ENCODE measurements around the gene CBLB. TPM values are rescaled to one million over a fixed set of nuclear protein-coding genes. Genes with fewer than 3 reads are reported as not detected.

CBLB gene
- total and polyA plus RNA-seq, 2 donors (not counting 1 experiment from before 2014, with no cell fraction given) = 26.9 to 28.5 TPM

DNA sequence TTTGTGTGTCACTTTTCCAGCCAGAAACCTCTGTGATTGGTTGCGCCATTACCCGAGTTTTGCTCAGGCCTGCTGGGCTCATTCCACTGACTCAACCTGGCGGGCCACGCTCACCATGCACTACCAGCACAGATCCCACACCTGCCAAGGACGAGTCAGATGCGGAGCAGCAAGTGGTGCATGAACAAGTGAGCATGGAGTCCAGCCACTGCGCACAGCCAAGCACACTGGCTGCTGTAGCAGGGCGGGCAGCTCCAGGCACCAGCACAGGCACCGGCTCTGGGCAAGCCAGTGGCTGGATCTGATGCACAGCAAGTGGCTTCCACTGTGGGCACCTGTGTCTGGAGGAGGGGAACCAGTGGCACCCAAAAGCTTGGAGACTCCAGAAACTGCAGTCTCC lies 110.4 kb downstream of the CBLB start:
- peak in 1 of 2 donors; percentile 27 for DNase-seq (ENCODE audit: low read depth in 2 of 2)
- Histone ChIP-seq H3K4me1 (ENCODE audit: control insufficient read depth, extremely low read depth, insufficient read depth, low read length) (no peaks in the 10 kb centered on the region), H3K4me3 (replicated peaks in 1 of 4; ENCODE audit: control extremely low read depth in 1 of 4, insufficient read depth in 1 of 4, low read depth in 3 of 4, low read length in 4 of 4) (no peak overlapping the region), H3K27ac (ENCODE audit: insufficient read depth, low read length) (no peak overlapping the region), H3K27me3 (ENCODE audit: control insufficient read depth, insufficient read depth, low read length) (no peaks in the 10 kb centered on the region), H3K79me2 (ENCODE audit: control insufficient read depth, insufficient read depth, low read length) (no peaks in the 10 kb centered on the region), H3K36me3 (ENCODE audit: control insufficient read depth, insufficient read depth, low read length) (peaks cover 1% of the 10 kb centered on the region), H4K20me1 (ENCODE audit: control insufficient read depth, extremely low read depth, insufficient read depth, low read length) (no peaks in the 10 kb centered on the region), H3K9me3 (ENCODE audit: control insufficient read depth, insufficient read depth, low read depth, low read length) (no peaks in the 10 kb centered on the region), H2AFZ (ENCODE audit: low read length) (no peak overlapping the region), H3K9ac (ENCODE audit: insufficient read depth, low read length) (no peak overlapping the region), H3K4me2 (ENCODE audit: extremely low read depth, insufficient read depth, low read length) (no peak overlapping the region)
- TF ChIP-seq EZH2 (IDR thresholded peaks at IDR 0.05; ENCODE audit: low read length, missing control alignments) = no peak
- TF ChIP-seq, protein P1, sequence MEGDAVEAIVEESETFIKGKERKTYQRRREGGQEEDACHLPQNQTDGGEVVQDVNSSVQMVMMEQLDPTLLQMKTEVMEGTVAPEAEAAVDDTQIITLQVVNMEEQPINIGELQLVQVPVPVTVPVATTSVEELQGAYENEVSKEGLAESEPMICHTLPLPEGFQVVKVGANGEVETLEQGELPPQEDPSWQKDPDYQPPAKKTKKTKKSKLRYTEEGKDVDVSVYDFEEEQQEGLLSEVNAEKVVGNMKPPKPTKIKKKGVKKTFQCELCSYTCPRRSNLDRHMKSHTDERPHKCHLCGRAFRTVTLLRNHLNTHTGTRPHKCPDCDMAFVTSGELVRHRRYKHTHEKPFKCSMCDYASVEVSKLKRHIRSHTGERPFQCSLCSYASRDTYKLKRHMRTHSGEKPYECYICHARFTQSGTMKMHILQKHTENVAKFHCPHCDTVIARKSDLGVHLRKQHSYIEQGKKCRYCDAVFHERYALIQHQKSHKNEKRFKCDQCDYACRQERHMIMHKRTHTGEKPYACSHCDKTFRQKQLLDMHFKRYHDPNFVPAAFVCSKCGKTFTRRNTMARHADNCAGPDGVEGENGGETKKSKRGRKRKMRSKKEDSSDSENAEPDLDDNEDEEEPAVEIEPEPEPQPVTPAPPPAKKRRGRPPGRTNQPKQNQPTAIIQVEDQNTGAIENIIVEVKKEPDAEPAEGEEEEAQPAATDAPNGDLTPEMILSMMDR (conservative IDR thresholded peaks at IDR 0.05 in 1 of 2, IDR thresholded peaks at IDR 0.05 in 1 of 2; ENCODE audit: low read depth in 1 of 2, low read length in 2 of 2) = no peak

DNA sequence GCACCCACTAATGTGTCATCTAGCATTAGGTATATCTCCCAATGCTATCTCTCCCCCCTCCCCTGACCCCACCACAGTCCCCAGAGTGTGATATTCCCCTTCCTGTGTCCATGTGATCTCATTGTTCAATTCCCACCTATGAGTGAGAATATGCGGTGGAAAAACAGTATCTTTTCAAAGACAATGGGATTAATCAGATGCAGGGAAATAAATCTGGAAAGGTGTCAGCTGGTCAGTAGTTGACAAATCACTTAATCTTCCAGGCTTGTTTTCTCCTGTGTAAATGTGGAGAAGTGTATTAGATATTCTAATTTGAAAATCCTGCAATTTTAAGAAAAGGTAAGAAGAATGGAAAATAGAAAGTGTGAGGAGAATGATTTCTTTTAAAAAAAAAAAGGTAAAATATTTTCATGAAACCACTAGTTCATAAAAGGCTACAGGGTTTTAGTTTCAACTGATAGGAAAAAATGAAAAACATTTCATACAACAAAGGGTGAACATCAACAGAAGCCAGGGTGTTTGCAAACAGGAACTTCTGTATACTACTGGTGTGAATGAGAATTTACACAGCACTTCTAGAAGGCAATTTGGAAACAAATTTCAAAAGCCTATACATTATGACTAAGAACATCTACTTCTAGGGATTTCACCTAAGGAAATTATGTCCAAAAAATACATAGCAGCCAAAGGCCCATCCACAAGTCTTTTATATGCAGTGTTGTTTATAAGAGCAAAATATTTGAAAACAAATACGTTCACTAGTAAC lies 113.5 kb downstream of the CBLB start:
- Histone ChIP-seq H2AFZ (ENCODE audit: low read length) (no peak overlapping the region), H3K27ac (ENCODE audit: insufficient read depth, low read length) (no peak overlapping the region), H3K36me3 (ENCODE audit: control insufficient read depth, insufficient read depth, low read length) (peaks cover 1% of the 10 kb centered on the region), H3K27me3 (ENCODE audit: control insufficient read depth, insufficient read depth, low read length) (no peaks in the 10 kb centered on the region), H3K4me1 (ENCODE audit: control insufficient read depth, extremely low read depth, insufficient read depth, low read length) (no peaks in the 10 kb centered on the region), H3K9ac (ENCODE audit: insufficient read depth, low read length) (no peak overlapping the region), H4K20me1 (ENCODE audit: control insufficient read depth, extremely low read depth, insufficient read depth, low read length) (no peaks in the 10 kb centered on the region), H3K9me3 (ENCODE audit: control insufficient read depth, insufficient read depth, low read depth, low read length) (no peaks in the 10 kb centered on the region), H3K4me3 (replicated peaks in 1 of 4; ENCODE audit: control extremely low read depth in 1 of 4, insufficient read depth in 1 of 4, low read depth in 3 of 4, low read length in 4 of 4) (no peak overlapping the region), H3K79me2 (ENCODE audit: control insufficient read depth, insufficient read depth, low read length) (no peaks in the 10 kb centered on the region), H3K4me2 (ENCODE audit: extremely low read depth, insufficient read depth, low read length) (no peak overlapping the region)
- no peak for TF ChIP-seq EZH2 (IDR thresholded peaks at IDR 0.05; ENCODE audit: low read length, missing control alignments)
- TF ChIP-seq, protein P1 (conservative IDR thresholded peaks at IDR 0.05 in 1 of 2, IDR thresholded peaks at IDR 0.05 in 1 of 2; ENCODE audit: low read depth in 1 of 2, low read length in 2 of 2) = no peak
- DNase-seq (ENCODE audit: low read depth in 2 of 2) = no peak

DNA sequence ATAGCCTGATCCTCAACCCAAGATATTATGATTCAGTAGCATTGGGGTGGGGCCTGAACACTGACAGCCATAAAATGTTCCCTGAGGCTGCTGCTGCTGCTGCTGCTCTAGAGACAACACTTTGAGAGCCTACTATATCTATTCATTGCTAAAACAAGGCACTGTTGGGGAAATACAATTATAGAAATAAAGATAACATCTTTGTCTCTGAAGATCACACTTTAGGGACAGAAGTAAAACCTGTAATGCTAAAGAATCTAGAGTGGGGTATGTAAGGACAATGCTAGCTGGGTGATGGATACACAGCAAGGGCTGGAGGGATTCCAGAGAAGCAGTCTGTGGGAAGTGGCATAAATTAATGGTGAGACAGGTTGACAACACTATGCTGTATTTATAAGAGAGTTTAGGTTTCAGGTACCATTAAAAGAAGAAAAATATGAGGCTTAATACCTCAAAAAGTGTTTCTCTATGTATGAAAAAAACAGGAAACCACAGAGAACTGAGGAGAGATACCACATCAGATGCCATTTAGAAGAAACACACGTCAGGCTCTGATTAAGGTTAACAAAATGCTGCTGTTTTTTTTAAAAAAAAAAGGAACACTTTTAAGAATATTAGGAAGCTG lies 115.9 kb downstream of the CBLB start:
- H2AFZ ChIP-seq (ENCODE audit: low read length) = no peak overlapping the region
- no peak overlapping the region for H3K4me3 ChIP-seq (replicated peaks in 1 of 4; ENCODE audit: control extremely low read depth in 1 of 4, insufficient read depth in 1 of 4, low read depth in 3 of 4, low read length in 4 of 4)
- no peaks in the 10 kb centered on the region for H3K36me3 ChIP-seq (ENCODE audit: control insufficient read depth, insufficient read depth, low read length)
- DNase-seq (ENCODE audit: low read depth in 2 of 2) = peak in 1 of 2 donors; percentile 69
- no peaks in the 10 kb centered on the region for H3K9me3 ChIP-seq (ENCODE audit: control insufficient read depth, insufficient read depth, low read depth, low read length)
- H3K4me1 ChIP-seq (ENCODE audit: control insufficient read depth, extremely low read depth, insufficient read depth, low read length) = no peaks in the 10 kb centered on the region
- H3K79me2 ChIP-seq (ENCODE audit: control insufficient read depth, insufficient read depth, low read length) = no peaks in the 10 kb centered on the region
- H3K27ac ChIP-seq (ENCODE audit: insufficient read depth, low read length) = no peak overlapping the region
- no peak overlapping the region for H3K4me2 ChIP-seq (ENCODE audit: extremely low read depth, insufficient read depth, low read length)
- H4K20me1 ChIP-seq (ENCODE audit: control insufficient read depth, extremely low read depth, insufficient read depth, low read length) = no peaks in the 10 kb centered on the region
- TF ChIP-seq EZH2 (IDR thresholded peaks at IDR 0.05; ENCODE audit: low read length, missing control alignments) = no peak
- TF ChIP-seq, protein P1 (conservative IDR thresholded peaks at IDR 0.05 in 1 of 2, IDR thresholded peaks at IDR 0.05 in 1 of 2; ENCODE audit: low read depth in 1 of 2, low read length in 2 of 2) = no peak
- H3K9ac ChIP-seq (ENCODE audit: insufficient read depth, low read length) = no peak overlapping the region
- no peaks in the 10 kb centered on the region for H3K27me3 ChIP-seq (ENCODE audit: control insufficient read depth, insufficient read depth, low read length)
